Thymus (tissue), 11 donors: ENCODE data around the gene CHTF8. TPM values are rescaled to one million over a fixed set of nuclear protein-coding genes. Genes with fewer than 3 reads are reported as not detected.

Experiments
- DNase-seq, 9 donors: peaks; one replicate each; pipeline ENCODE4 v3.0.0-alpha.2; 2013; ENCODE audit warnings: low spot score in 9 of 9, low read depth in 6 of 9, missing footprints in 1 of 9
- H3K27ac ChIP-seq, 2 donors: one replicate each; pipeline ENCODE4 v1.5.1; 2013; ENCODE audit warnings: control low read depth in 1 of 2, low read depth in 1 of 2, low read length in 1 of 2, mild to moderate bottlenecking in 1 of 2, moderate library complexity in 1 of 2
- H3K27me3 ChIP-seq, 2 donors: one replicate each; pipeline ENCODE4 v1.5.1; 2013; ENCODE audit warnings: low read length in 1 of 2; ENCODE audit not compliant: control insufficient read depth in 2 of 2, insufficient read depth in 1 of 2
- H3K36me3 ChIP-seq, 2 donors: one replicate each; pipeline ENCODE4 v1.5.1; 2013; ENCODE audit warnings: low read length in 1 of 2, mild to moderate bottlenecking in 1 of 2, moderate library complexity in 1 of 2; ENCODE audit not compliant: control insufficient read depth in 2 of 2, insufficient read depth in 2 of 2
- H3K4me1 ChIP-seq, 2 donors: one replicate each; pipeline ENCODE4 v1.5.1; 2013; ENCODE audit warnings: low read length in 2 of 2; ENCODE audit not compliant: control insufficient read depth in 2 of 2, insufficient read depth in 2 of 2
- H3K4me3 ChIP-seq, 2 donors: one replicate each; pipeline ENCODE4 v1.5.1; 2013; ENCODE audit warnings: low read length in 2 of 2, control low read depth in 1 of 2, mild to moderate bottlenecking in 1 of 2
- H3K9me3 ChIP-seq, 2 donors: one replicate each; pipeline ENCODE4 v1.5.1; 2013; ENCODE audit warnings: low read length in 1 of 2, mild to moderate bottlenecking in 1 of 2; ENCODE audit not compliant: control insufficient read depth in 2 of 2, insufficient read depth in 1 of 2
- WGBS: extraction: QIAGEN DNeasy Blood & Tissue Kit; methylation state at CpG from one replicate; pipeline ENCODE4 v1.1.7; 2013; 5-methylcytosine and 5-hydroxymethylcytosine counted together
- polyA plus RNA-seq: library from polyadenylated mRNA; stranded (reverse); fragments of 200-250 nt; gene quantifications from one replicate; pipeline ENCODE4 v1.2.3, GENCODE V29; 2013
- total RNA-seq: library from RNA; stranded (reverse); fragments of 120-200 nt; gene quantifications from one replicate; pipeline ENCODE4 v1.2.4, GENCODE V29; 2013
- donor health status: healthy.

Gene CHTF8
- total and polyA plus RNA-seq, 2 donors: 35.3 to 64.4 TPM

DNA sequence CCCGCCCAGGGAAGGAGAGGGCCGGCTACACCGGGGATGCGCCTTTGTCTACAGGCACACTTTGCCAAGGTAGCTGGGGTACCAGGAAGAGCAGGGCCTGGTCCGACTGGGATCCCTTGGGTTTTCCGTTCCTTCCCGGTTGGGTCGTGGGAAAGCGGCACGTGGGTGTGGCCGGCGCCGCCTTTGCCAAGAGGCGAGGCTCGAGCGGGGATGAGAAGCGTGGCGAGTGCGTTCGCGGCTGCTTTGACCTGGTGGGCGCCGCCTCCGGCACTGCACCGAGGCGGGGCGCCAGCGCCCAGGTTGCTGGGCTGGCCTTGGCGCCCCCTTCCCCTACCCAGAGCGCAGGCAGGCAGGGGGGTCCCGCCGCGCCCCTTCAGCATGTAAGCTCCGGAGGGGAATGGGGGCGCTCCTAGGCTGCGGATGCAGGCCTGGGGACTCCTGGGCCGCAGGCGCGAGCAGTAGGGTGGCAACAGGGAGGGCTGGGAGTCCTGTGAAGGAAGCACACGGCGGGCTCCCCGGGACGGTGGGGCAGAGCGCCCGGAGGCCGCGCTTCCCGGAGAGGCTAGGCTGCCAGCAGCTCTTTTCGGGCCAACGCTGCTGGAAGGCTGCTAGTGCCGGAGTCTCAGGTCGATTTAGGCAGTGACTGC is 24.9 kb downstream of the CHTF8 start:
- peak overlapping the region in 1 of 2 donors; percentile 4 for H3K4me3 ChIP-seq
- H3K4me1 ChIP-seq: peaks cover 10 to 28% of the 10 kb centered on the region in 2 donors
- no peaks in the 10 kb centered on the region for H3K9me3 ChIP-seq
- H3K27me3 ChIP-seq: peaks cover 37 to 65% of the 10 kb centered on the region in 2 donors
- peak in 1 of 9 donors; percentile 30 for DNase-seq
- peaks cover 3 to 10% of the 10 kb centered on the region in 2 donors for H3K36me3 ChIP-seq
- WGBS: 6% methylated on average over 52 of the region's 52 CpGs
- H3K27ac ChIP-seq: no peak overlapping the region

DNA sequence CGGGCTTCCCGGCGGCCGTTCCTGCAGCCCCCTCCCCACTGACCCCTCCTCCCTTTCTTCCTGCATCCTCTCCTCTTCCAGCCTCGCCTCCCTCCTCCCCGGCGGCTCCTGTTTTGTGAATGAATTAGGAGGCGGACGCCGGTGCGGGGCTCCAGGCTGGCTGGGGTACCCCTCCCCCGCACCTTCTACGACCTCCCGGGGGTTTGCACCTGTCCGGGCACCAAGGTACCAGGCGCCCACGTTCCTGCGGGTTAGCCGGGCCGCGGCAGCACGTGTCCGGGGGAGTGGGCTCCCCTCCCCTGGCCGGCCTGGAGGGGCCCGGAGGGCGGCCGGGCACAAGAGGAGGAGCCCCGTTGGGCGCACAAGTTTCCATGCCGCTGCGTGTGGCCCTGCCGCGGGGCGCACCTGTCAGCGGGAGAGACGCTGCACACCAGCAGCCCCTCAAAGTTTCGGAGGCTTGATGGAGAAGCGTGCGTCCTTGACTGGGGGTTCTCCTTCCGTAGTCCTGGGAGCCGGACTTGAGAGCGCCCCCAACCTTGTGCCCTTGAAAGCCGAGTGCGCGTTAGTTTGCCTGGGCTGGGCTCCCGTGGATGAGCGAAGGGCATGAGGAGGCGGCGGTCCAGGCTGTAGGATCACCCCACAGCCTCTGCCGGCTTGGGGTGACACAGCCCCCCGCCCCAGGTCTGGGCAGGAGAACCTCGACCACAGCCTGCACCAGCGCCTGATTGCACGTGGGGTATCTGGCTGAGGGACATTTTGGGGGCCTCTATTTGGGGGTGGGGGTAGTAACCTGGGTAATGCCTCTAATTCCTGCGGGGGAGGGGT is 25.7 kb downstream of the CHTF8 start:
- Histone ChIP-seq H3K27ac (no peak overlapping the region), H3K4me3 (peak overlapping the region in 1 of 2 donors; percentile 53), H3K27me3 (peaks cover 37 to 66% of the 10 kb centered on the region in 2 donors), H3K4me1 (peaks cover 10 to 28% of the 10 kb centered on the region in 2 donors), H3K36me3 (peaks cover 3 to 8% of the 10 kb centered on the region in 2 donors), H3K9me3 (no peaks in the 10 kb centered on the region)
- 2% methylated on average over 55 of the region's 55 CpGs for WGBS
- peak in 1 of 9 donors; percentile 31 for DNase-seq

DNA sequence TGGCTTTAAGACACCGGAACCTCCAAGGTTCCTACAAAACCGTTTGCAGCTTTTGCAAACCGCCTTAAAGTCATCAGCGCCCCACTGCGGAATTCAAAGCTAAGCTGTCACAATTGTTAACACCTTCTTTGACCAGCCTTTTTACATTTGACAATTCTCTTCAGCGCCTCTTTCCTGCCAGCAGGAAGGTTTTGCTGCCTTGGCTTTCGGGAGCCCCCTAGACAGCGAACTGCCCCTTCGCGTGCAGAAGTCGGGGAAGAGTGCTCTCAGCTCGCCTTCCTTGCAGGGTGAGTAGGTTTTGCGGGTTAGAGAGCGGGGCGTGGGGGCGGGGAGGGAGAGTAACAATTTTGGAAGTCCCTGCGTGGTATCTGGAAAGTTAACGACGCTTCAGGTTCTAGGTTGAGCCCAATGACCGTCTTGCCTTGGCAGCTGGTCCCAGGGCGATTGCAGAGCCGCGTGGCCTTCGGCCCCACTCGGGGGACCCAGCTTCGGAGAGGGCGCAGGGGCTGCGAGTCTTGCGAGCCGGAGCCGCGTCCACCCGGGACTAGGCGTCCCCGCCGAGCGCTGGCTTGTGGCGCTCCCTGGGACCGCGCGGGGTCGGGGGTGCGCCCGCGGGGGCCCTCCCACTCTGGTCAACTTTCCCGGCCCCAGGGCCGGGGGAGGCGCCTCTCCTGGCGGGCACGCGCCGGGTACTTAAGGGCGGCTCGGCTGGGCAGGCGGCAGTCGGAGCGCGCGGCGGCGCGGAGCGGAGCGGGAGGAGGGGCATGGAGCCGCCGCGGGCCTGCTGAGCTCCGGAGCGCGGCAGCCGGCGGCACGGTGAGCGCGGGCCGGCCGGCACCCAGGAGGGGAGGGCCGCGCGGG is 26.7 kb downstream of the CHTF8 start, which contains the start of gene HAS3:
Gene HAS3, plus strand, starts transcription at position 153 of the 861 bp plus-strand sequence. CDS start 3,743 bp downstream, outside the sequence.
- Histone ChIP-seq H3K27me3 (peaks cover 37 to 66% of the 10 kb centered on the region in 2 donors), H3K4me1 (peaks cover 10 to 28% of the 10 kb centered on the region in 2 donors), H3K9me3 (no peaks in the 10 kb centered on the region), H3K4me3 (peak within 1 kb of the TSS; percentile 22 to 53), H3K36me3 (peaks cover 3 to 6% of the 10 kb centered on the region in 2 donors), H3K27ac (no peak within 1 kb of the TSS)
- WGBS: under 1% methylated on average over 80 of the region's 80 CpGs
- peak in 1 of 9 donors; percentile 62 for DNase-seq

DNA sequence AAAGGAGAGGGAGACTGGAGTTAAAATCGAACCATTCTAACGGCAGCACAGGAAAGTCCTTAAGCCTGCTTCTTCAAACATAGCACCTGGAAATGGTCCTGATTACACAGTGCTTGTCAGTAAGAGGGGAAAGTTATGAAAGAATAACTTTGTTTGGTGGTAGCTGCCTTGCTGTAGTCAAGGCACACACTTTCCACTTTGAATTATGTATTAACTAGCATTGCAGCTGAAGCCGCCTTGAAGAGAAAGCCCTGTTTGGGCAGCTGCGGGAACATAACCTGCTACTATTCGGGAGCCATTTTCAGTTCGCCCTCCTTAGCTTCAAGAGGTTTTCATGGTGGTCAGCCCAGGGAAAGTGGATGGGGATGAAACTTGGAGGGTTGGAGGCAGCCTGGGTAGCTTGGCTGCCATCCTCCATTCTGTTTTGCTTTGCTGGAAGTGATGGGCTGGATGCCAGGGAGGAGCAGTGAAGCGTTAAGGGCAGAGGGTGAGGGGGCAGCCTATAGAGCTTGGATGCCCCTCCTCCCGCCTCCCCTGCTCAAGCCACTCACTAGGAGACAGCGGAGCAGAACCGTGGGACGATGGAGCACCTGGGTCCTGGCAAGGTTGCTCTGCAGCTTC is 32.2 kb downstream of the CHTF8 start:
- H3K4me1 ChIP-seq: no peaks in the 10 kb centered on the region
- no peak for DNase-seq
- H3K27me3 ChIP-seq: peaks cover 6 to 28% of the 10 kb centered on the region in 2 donors
- no peak overlapping the region for H3K4me3 ChIP-seq
- no peak overlapping the region for H3K27ac ChIP-seq
- WGBS: 91% methylated on average over 11 of the region's 11 CpGs
- no peaks in the 10 kb centered on the region for H3K36me3 ChIP-seq
- H3K9me3 ChIP-seq: no peaks in the 10 kb centered on the region

DNA sequence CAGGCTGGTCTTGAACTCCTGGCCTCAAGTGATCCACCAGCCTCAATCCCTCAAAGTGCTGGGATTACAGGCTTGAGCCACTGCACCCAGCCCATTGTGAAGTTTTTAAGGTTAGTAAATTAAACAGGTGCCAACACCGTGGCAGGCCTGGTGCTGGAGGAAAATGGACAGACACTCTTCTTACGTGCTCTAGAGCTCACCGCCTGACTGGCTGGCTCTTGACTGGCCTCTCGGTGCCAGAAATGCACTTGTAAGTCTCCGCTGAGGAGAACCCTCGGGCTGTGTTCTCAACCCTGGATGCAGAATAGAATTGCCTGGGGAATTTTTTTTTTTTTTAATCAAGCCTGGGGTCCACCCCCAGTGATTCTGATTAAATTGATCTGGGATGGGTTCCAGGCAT is 37.2 kb downstream of the CHTF8 start:
- DNase-seq: no peak
- Histone ChIP-seq H3K9me3 (no peaks in the 10 kb centered on the region), H3K4me1 (no peaks in the 10 kb centered on the region), H3K4me3 (no peak overlapping the region), H3K27me3 (peaks cover 0 to 2% of the 10 kb centered on the region in 2 donors), H3K27ac (no peak overlapping the region), H3K36me3 (no peaks in the 10 kb centered on the region)
- 94% methylated on average over 6 of the region's 6 CpGs for WGBS

DNA sequence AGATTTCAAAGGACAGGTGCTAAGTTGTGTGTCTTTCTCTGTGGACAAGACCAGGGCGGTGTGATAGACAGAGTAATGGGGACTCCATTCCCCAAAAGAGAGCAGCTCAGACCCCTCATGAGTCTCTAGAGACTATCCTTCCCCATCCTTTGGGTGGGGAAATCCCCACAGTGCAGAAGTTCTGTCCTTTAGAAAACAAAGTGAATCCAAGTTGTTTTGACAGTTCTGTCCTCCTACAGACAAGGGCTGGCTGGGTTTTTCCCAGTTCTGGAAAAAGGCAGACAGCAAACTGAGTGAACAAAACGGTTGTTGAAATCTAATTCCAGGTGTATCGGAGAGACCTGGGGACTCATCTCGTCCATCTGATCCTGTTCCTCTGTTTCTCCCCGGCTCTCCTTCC is 37.9 kb downstream of the CHTF8 start:
- H3K27ac ChIP-seq: no peak overlapping the region

DNA sequence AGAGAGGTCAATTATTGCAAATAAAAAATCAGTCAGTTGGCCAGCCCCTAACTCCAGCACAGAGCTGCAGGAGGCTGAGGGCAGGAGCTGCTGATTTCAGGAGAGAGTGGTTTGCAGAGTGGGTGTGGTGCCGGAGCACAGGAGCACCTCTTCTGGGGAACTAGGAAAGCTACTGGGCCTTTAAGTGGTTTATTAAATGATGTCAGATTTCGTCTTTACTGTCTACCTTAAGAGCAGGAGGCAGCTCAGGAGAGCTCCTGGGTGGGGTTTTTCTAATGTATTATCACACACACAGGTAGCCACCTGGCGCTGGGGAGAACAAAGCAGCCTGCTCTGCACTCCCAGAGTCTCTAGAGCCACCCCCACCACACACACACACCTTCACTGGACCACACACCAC is 38.4 kb downstream of the CHTF8 start:
- no peak overlapping the region for H3K27ac ChIP-seq
- no peaks in the 10 kb centered on the region for H3K36me3 ChIP-seq
- H3K9me3 ChIP-seq: no peaks in the 10 kb centered on the region
- 93% methylated on average over 3 of the region's 3 CpGs for WGBS
- no peak overlapping the region for H3K4me3 ChIP-seq
- no peaks in the 10 kb centered on the region for H3K27me3 ChIP-seq
- H3K4me1 ChIP-seq: peaks cover 0 to 6% of the 10 kb centered on the region in 2 donors
- no peak for DNase-seq

More for the DNA sequence above, 37.9 kb downstream of the CHTF8 start:
- Histone ChIP-seq H3K36me3 (no peaks in the 10 kb centered on the region), H3K4me1 (peaks cover 0 to 3% of the 10 kb centered on the region in 2 donors), H3K4me3 (no peak overlapping the region), H3K9me3 (no peaks in the 10 kb centered on the region), H3K27me3 (no peaks in the 10 kb centered on the region)
- no peak for DNase-seq
- WGBS: 89% methylated on average over 5 of the region's 5 CpGs

DNA sequence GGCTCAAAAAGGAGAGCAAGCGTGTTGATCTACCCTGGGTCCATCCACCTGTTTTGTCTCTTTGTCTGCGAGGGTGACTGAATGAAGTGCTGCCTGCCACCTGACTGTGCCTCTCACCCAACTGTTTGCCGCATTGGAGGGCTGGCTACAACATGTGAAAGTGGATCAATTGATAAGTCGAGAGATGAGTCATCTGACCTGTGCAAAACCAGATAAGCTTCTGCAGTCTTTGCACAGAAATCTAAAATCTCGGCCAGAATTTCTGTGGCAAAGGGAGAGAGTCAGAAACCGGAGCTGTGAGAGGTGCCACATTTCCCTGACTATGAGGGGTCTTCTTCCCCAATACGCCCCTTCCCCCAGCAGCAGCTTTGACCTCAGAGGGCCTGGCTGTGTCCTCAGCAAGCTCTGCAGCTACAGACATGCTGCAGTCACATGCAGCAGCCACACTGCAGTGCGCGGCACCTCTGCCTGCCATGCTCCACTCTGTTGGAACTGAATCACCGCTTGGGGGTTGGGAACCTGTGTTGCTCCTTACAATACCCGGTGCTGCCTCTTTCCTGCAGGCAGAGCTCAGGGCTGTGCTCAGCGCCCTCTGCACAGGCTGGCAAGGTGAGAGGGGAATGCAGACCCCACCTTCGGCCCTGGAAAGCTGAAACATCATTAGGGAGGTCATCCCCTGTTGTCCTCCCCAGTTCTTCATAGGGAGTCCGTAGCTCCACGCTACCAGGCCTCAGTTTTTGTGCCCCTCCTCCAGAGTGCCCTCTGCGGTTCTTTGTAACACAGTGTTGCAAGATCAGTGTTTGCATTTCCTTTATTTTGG is 43.1 kb downstream of the CHTF8 start:
- no peak overlapping the region for H3K27ac ChIP-seq
- no peak for DNase-seq
- no peaks in the 10 kb centered on the region for H3K27me3 ChIP-seq
- no peaks in the 10 kb centered on the region for H3K36me3 ChIP-seq
- peaks cover 0 to 11% of the 10 kb centered on the region in 2 donors for H3K4me1 ChIP-seq
- no peaks in the 10 kb centered on the region for H3K9me3 ChIP-seq
- WGBS: 87% methylated on average over 16 of the region's 16 CpGs
- no peak overlapping the region for H3K4me3 ChIP-seq
